Gastroesophageal sphincter (tissue), 3 donors: ENCODE results near the gene TMEM131.

Source experiments
- EP300 ChIP-seq: sonication (generic); formaldehyde crosslinking; IDR thresholded peaks from one replicate; pipeline ENCODE4 v1.6.1; 2017; ENCODE audit warnings: antibody characterized with exemption, mild to moderate bottlenecking
- POLR2AphosphoS5 ChIP-seq: sonication (generic); formaldehyde crosslinking; IDR thresholded peaks from one replicate; pipeline ENCODE4 v1.6.1; 2017; ENCODE audit warnings: antibody characterized with exemption
- TF ChIP-seq, protein P1 (sequence below), 4 experiments: fragments of 200-600 bp in 2 of 4; fragments of 450-650 bp in 2 of 4; sonication (generic) in 1 of 4; IDR thresholded peaks; one replicate each; pipeline ENCODE4 v1.5.1; 2017 to 2019; ENCODE audit warnings: antibody characterized with exemption in 4 of 4, mild to moderate bottlenecking in 2 of 4, moderate library complexity in 2 of 4

DNA sequence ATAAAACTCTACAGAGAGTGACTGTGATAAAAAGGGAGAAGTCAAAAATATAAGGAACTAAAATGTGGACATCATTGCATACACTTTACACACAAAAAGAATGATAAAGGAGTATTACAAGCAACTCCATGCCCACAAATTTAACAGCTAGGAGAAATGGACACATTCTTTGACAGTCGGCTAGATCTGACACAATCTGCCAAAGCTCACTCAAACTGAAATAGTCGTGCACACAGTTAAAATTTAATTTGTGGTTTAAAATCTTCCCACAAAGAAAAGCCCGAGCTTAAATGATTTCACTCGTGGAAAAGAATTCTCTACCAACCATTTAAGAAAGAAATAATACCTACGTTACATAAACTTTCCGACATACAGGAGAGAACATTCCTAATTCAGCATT is 149.9 kb downstream of the TMEM131 start:
- no peak for TF ChIP-seq EP300
- TF ChIP-seq, protein P1, sequence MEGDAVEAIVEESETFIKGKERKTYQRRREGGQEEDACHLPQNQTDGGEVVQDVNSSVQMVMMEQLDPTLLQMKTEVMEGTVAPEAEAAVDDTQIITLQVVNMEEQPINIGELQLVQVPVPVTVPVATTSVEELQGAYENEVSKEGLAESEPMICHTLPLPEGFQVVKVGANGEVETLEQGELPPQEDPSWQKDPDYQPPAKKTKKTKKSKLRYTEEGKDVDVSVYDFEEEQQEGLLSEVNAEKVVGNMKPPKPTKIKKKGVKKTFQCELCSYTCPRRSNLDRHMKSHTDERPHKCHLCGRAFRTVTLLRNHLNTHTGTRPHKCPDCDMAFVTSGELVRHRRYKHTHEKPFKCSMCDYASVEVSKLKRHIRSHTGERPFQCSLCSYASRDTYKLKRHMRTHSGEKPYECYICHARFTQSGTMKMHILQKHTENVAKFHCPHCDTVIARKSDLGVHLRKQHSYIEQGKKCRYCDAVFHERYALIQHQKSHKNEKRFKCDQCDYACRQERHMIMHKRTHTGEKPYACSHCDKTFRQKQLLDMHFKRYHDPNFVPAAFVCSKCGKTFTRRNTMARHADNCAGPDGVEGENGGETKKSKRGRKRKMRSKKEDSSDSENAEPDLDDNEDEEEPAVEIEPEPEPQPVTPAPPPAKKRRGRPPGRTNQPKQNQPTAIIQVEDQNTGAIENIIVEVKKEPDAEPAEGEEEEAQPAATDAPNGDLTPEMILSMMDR (IDR thresholded peaks at IDR 0.05), result no peak
- TF ChIP-seq POLR2AphosphoS5, result no peak
